ENCODE measurements around the gene GPATCH1. TPM values are rescaled to one million over a fixed set of nuclear protein-coding genes. Genes with fewer than 3 reads are reported as not detected.

GPATCH1 gene
- total and polyA plus RNA-seq, 4 donors = 3.8 to 10.6 (median 8.4) TPM

DNA sequence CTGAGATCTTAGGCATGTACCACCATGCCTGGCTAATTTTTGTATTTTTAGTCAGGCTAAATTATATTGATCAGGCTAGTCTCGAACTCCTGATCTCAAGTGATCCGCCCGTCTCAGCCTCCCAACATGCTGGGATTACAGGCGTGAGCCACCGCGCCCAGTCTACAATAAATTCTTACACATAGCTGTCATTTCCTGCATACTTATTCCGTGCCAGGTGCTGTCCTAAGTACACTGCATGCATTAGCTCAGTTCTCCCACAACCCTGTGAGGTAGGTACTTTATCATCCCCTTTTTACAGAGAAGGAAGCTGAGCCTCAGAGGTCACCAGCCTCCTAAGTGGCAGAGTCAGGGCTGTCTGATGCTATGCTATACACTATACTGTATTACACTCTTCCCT lies 9.1 kb upstream of the GPATCH1 start:
- intact Hi-C loops (cut with DNase I) = no loop called here
- 76 to 80% methylated on average over 7 of the region's 7 CpGs for WGBS, 2 donors
- Histone ChIP-seq H3K4me1 (ENCODE audit: control insufficient read depth in 1 of 2, insufficient read depth in 2 of 2, low read length in 2 of 2) (no peaks in the 10 kb centered on the region), H3K9me3 (ENCODE audit: control insufficient read depth, low read length) (no peaks in the 10 kb centered on the region), H3K36me3 (ENCODE audit: control insufficient read depth in 1 of 2, insufficient read depth in 2 of 2, low read length in 1 of 2) (no peaks in the 10 kb centered on the region), H3K4me3 (ENCODE audit: low read length in 2 of 2) (no peak overlapping the region), H3K27ac (ENCODE audit: low read depth in 1 of 2, low read length in 2 of 2) (no peak overlapping the region), H3K27me3 (ENCODE audit: control insufficient read depth in 1 of 2, insufficient read depth in 2 of 2, low read length in 1 of 2) (no peaks in the 10 kb centered on the region)
- ATAC-seq (ENCODE audit: low FRiP score) = no peak
- no peak for DNase-seq

DNA sequence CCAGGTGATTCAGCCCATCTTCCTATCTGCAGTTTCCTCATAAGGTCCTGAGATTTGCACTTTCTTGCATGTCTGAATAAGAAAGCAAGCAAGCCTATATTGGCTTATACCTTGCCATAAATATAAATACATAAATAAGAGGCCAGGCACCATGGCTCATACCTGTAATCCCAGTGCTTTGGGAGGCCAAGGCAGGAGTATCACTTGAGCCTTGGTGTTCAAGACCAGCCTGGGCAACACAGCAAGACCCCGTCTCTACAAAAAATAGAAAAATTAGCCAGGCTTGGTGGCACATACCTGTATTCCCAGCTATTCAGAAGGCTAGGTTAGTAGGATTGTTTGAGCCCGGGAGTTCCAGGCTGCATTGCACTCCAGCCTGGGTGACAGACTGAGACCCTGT lies 5.5 kb upstream of the GPATCH1 start:
- Histone ChIP-seq H3K4me3 (ENCODE audit: low read length in 2 of 2) (no peak overlapping the region), H3K9me3 (ENCODE audit: control insufficient read depth, low read length) (no peaks in the 10 kb centered on the region), H3K36me3 (ENCODE audit: control insufficient read depth in 1 of 2, insufficient read depth in 2 of 2, low read length in 1 of 2) (no peaks in the 10 kb centered on the region), H3K4me1 (ENCODE audit: control insufficient read depth in 1 of 2, insufficient read depth in 2 of 2, low read length in 2 of 2) (no peaks in the 10 kb centered on the region), H3K27me3 (ENCODE audit: control insufficient read depth in 1 of 2, insufficient read depth in 2 of 2, low read length in 1 of 2) (no peaks in the 10 kb centered on the region), H3K27ac (ENCODE audit: low read depth in 1 of 2, low read length in 2 of 2) (no peak overlapping the region)
- WGBS, 2 donors = 77 to 86% methylated on average over 2 of the region's 2 CpGs
- DNase-seq (no peak), ATAC-seq (ENCODE audit: low FRiP score) (no peak)
- intact Hi-C loops (cut with DNase I) = no loop called here

DNA sequence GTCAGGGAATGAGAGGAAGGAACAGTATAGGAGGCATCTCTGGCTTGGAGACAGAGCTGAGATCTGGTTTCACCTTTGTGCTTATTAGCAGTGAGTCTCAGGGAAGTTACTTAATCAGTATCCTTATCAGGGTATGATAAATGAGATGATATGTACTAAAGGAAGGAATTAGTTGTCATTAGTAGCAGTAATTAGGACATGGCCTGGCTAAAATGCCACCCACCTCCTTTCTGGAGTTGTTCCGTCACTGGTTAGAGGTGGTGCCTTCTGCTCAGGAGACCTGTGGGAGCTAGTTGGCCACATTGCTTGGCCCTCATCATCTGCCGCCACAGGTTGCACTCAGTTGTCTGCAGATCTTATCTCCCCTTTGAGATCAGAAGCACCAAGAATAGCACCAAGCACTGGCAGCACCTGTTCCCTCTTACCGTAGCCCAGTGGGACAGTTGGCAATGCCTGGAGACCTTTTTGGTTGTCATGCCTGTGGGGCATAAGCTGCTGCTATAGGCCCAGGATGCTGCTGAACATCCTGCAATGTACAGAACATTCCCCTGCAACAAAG lies 4.7 kb downstream of the GPATCH1 start:
- no peak for DNase-seq
- no peaks in the 10 kb centered on the region for H3K27me3 ChIP-seq (ENCODE audit: control insufficient read depth in 1 of 2, insufficient read depth in 2 of 2, low read length in 1 of 2)
- WGBS, 2 donors = 83 to 87% methylated on average over 3 of the region's 3 CpGs
- H3K9me3 ChIP-seq (ENCODE audit: control insufficient read depth, low read length) = no peaks in the 10 kb centered on the region
- H3K27ac ChIP-seq (ENCODE audit: low read depth in 1 of 2, low read length in 2 of 2) = no peak overlapping the region
- no peak overlapping the region for H3K4me3 ChIP-seq (ENCODE audit: low read length in 2 of 2)
- no peak for ATAC-seq (ENCODE audit: low FRiP score)
- intact Hi-C loops (cut with DNase I) = loop anchor here in 1 of 2 donors (10.0 kb wide), 1 partner anchor 111 kb away; the partner anchor contains the start of genes CEP89 and FAAP24
- H3K4me1 ChIP-seq (ENCODE audit: control insufficient read depth in 1 of 2, insufficient read depth in 2 of 2, low read length in 2 of 2) = peaks cover 4 to 5% of the 10 kb centered on the region in 2 donors
- peaks cover 0 to 2% of the 10 kb centered on the region in 2 donors for H3K36me3 ChIP-seq (ENCODE audit: control insufficient read depth in 1 of 2, insufficient read depth in 2 of 2, low read length in 1 of 2)

- Histone ChIP-seq H3K27me3 (ENCODE audit: control insufficient read depth in 1 of 2, insufficient read depth in 2 of 2, low read length in 1 of 2) (no peaks in the 10 kb centered on the region), H3K4me3 (ENCODE audit: low read length in 2 of 2) (no peak overlapping the region), H3K9me3 (ENCODE audit: control insufficient read depth, low read length) (no peaks in the 10 kb centered on the region), H3K27ac (ENCODE audit: low read depth in 1 of 2, low read length in 2 of 2) (no peak overlapping the region), H3K36me3 (ENCODE audit: control insufficient read depth in 1 of 2, insufficient read depth in 2 of 2, low read length in 1 of 2) (peaks cover 0 to 4% of the 10 kb centered on the region in 2 donors), H3K4me1 (ENCODE audit: control insufficient read depth in 1 of 2, insufficient read depth in 2 of 2, low read length in 2 of 2) (peaks cover 0 to 5% of the 10 kb centered on the region in 2 donors)
- intact Hi-C loops (cut with DNase I) = loop anchor here in 1 of 2 donors (10.0 kb wide), 1 partner anchor 112 kb away; the partner anchor contains the start of genes CEP89 and FAAP24
- no peak for ATAC-seq (ENCODE audit: low FRiP score)
- WGBS, 2 donors = 81 to 83% methylated on average over 1 of the region's 1 CpG
- DNase-seq = no peak
Measured at GRCh38 chr19:33086955-33087354, 6.0 kb downstream of the GPATCH1 start.

DNA sequence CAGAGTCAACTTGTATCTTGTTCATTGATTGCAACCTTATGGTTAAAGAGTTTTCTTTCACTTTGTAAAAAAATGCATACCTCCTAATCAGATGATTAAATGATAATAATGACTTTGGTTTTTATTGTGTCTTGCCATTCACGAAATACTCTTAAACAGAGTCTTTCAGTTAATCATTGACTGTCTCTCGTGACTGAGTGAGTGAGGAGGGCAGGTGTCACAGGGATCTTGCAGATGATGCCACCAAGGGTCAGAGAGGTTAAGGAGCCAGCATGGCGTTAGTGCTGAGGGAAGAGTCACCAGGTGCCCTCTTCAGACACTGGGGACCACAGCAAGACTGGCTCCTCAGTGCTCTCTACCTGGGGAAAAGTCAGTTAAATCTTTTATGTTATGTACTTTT lies 8.0 kb downstream of the GPATCH1 start:
- Histone ChIP-seq H3K27ac (ENCODE audit: low read depth in 1 of 2, low read length in 2 of 2) (no peak overlapping the region), H3K27me3 (ENCODE audit: control insufficient read depth in 1 of 2, insufficient read depth in 2 of 2, low read length in 1 of 2) (no peaks in the 10 kb centered on the region), H3K36me3 (ENCODE audit: control insufficient read depth in 1 of 2, insufficient read depth in 2 of 2, low read length in 1 of 2) (peaks cover 0 to 8% of the 10 kb centered on the region in 2 donors), H3K4me1 (ENCODE audit: control insufficient read depth in 1 of 2, insufficient read depth in 2 of 2, low read length in 2 of 2) (no peaks in the 10 kb centered on the region), H3K9me3 (ENCODE audit: control insufficient read depth, low read length) (no peaks in the 10 kb centered on the region), H3K4me3 (ENCODE audit: low read length in 2 of 2) (no peak overlapping the region)
- 89 to 90% methylated on average over 3 of the region's 3 CpGs for WGBS, 2 donors
- no peak for DNase-seq
- intact Hi-C loops (cut with DNase I) = loop anchor here in 1 of 2 donors (10.0 kb wide), 1 partner anchor 114 kb away; the partner anchor contains the start of genes CEP89 and FAAP24
- no peak for ATAC-seq (ENCODE audit: low FRiP score)

DNA sequence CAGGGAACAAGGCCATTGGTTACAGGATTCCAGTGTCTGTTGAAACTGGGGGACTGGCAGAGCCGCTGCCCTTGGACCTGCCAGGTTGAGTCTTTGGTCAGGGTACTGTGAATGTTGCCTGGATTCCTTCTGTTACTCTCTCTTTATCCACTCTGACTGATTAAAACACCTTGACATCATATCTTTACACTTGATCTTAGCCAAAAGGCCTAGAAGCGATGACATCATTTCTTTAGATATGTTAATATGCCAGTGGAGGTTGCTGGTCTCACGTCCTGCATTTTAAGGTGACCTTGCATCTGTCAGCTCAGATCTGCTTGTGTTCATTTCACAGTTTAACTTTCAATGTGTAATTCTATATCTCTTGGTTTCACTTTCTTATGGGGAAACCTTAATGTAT lies 9.2 kb downstream of the GPATCH1 start:
- ATAC-seq (ENCODE audit: low FRiP score) = no peak
- WGBS, 2 donors = 83 to 86% methylated on average over 3 of the region's 3 CpGs
- Histone ChIP-seq H3K9me3 (ENCODE audit: control insufficient read depth, low read length) (no peaks in the 10 kb centered on the region), H3K27ac (ENCODE audit: low read depth in 1 of 2, low read length in 2 of 2) (no peak overlapping the region), H3K4me3 (ENCODE audit: low read length in 2 of 2) (no peak overlapping the region), H3K36me3 (ENCODE audit: control insufficient read depth in 1 of 2, insufficient read depth in 2 of 2, low read length in 1 of 2) (peaks cover 6 to 11% of the 10 kb centered on the region in 2 donors), H3K4me1 (ENCODE audit: control insufficient read depth in 1 of 2, insufficient read depth in 2 of 2, low read length in 2 of 2) (no peaks in the 10 kb centered on the region), H3K27me3 (ENCODE audit: control insufficient read depth in 1 of 2, insufficient read depth in 2 of 2, low read length in 1 of 2) (no peaks in the 10 kb centered on the region)
- intact Hi-C loops (cut with DNase I) = no loop called here
- no peak for DNase-seq

DNA sequence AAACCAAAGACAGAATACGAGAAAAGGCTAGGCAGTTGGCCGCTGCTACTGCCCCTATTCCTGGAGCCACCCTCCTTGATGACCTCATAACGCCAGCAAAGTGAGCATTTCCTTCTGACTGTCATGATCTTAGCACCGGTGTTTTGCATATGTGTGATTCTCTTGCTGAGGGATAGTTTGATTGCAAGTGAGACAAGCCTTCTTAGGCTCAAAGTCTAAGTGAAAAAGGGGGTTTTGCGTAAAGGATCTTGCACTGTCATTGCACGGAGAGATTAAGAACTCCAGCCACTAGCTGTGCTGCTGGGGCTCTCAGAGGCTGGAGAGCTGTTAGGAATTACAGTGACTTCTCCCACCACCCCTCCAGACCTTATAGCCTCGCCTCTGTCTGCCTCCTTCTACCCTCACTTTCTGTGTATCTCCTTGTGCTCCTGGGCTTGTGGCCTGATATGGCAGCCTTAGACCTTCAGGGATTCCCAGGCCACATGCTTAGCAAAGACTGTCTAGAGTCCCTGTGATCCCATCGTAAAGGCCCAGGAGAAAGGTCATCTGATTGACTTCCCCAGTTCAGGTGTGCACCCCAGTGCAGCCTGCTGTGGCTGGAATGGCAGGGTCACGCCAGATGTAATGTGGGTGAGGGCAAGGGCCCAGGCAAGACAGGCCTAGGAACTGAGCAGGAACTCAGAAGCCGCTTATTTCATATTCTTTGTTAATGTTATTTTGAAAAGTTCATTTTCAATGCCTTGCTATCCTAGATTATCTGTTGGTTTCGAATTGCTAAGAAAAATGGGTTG lies 12.6 kb downstream of the GPATCH1 start:
- intact Hi-C loops (cut with DNase I) = no loop called here
- ATAC-seq (ENCODE audit: low FRiP score) = no peak
- Histone ChIP-seq H3K27me3 (ENCODE audit: control insufficient read depth in 1 of 2, insufficient read depth in 2 of 2, low read length in 1 of 2) (no peaks in the 10 kb centered on the region), H3K9me3 (ENCODE audit: control insufficient read depth, low read length) (no peaks in the 10 kb centered on the region), H3K36me3 (ENCODE audit: control insufficient read depth in 1 of 2, insufficient read depth in 2 of 2, low read length in 1 of 2) (peaks cover 9 to 20% of the 10 kb centered on the region in 2 donors), H3K27ac (ENCODE audit: low read depth in 1 of 2, low read length in 2 of 2) (no peak overlapping the region), H3K4me3 (ENCODE audit: low read length in 2 of 2) (no peak overlapping the region), H3K4me1 (ENCODE audit: control insufficient read depth in 1 of 2, insufficient read depth in 2 of 2, low read length in 2 of 2) (no peaks in the 10 kb centered on the region)
- no peak for DNase-seq
- 93 to 95% methylated on average over 11 of the region's 11 CpGs for WGBS, 2 donors

DNA sequence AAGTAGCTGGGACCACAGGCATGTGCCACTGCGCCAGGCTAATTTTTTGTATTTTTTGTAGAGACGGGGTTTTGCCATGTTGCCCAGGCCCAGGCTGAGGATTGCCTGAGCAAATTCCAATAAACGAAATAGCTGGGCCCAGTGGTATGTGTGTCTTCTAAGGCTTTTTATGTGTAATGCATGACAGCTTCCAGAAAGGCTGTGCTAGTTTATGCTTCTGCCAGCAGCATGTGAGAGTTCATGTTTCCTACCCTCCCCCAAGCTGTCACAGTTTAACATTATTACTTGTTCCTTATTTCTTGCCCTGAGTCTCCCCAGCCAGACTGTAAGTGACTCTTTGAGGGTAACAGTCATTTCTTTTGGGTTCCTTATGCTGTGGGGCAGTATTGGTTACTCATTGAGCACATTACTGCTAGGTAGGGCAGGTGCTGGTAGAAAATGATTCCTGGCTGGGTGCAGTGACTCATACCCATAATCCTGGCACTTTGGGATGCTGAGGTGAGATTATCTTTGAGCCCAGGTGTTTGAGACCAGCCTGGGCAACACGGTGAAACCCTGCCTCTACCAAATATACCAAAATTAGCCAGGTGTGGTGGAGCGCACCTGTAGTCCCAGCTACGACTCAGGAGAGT lies 13.6 kb downstream of the GPATCH1 start:
- ATAC-seq (ENCODE audit: low FRiP score) (no peak), DNase-seq (no peak)
- WGBS, 2 donors = 88 to 91% methylated on average over 6 of the region's 6 CpGs
- H3K4me1 ChIP-seq (ENCODE audit: control insufficient read depth in 1 of 2, insufficient read depth in 2 of 2, low read length in 2 of 2) = no peaks in the 10 kb centered on the region
- no peaks in the 10 kb centered on the region for H3K27me3 ChIP-seq (ENCODE audit: control insufficient read depth in 1 of 2, insufficient read depth in 2 of 2, low read length in 1 of 2)
- intact Hi-C loops (cut with DNase I) = no loop called here
- no peaks in the 10 kb centered on the region for H3K9me3 ChIP-seq (ENCODE audit: control insufficient read depth, low read length)
- peaks cover 9 to 18% of the 10 kb centered on the region in 2 donors for H3K36me3 ChIP-seq (ENCODE audit: control insufficient read depth in 1 of 2, insufficient read depth in 2 of 2, low read length in 1 of 2)
- no peak overlapping the region for H3K4me3 ChIP-seq (ENCODE audit: low read length in 2 of 2)
- H3K27ac ChIP-seq (ENCODE audit: low read depth in 1 of 2, low read length in 2 of 2) = no peak overlapping the region

Data from aorta (tissue), 5 donors.